ENCODE measurements around the gene CH25H.

GRCh38 chr10:89197473-89197872, 9.6 kb downstream of the CH25H start:
- TF ChIP-seq CTCF (IDR thresholded peaks at IDR 0.05; ENCODE audit: low read depth, low read length) (no peak), MAX (IDR thresholded peaks at IDR 0.05; ENCODE audit: low read depth, low read length) (no peak), POLR2A (IDR thresholded peaks at IDR 0.05; ENCODE audit: extremely low read depth, insufficient read length) (no peak)
